ENCODE data around the gene CDH2.
"Not testable (repeated sequence)": the region's sequence is repeated elsewhere in the genome, so short reads cannot be mapped to it uniquely, and the experiment has no call there.

Gene CDH2

GRCh38 chr18:27922780-27923179, 254.2 kb downstream of the CDH2 start:
- no peak overlapping the region for H3K4me3 ChIP-seq (ENCODE audit: low read depth, low read length)
- DNase-seq (ENCODE audit: low read depth), result no peak
- TF ChIP-seq CTCF (IDR thresholded peaks at IDR 0.05; ENCODE audit: insufficient read depth, low read depth, low read length, missing control alignments), result no peak

- no peak overlapping the region for H3K4me3 ChIP-seq (ENCODE audit: low read depth, low read length)
- no peak for TF ChIP-seq CTCF (IDR thresholded peaks at IDR 0.05; ENCODE audit: insufficient read depth, low read depth, low read length, missing control alignments)
- DNase-seq (ENCODE audit: low read depth), result no peak
These were observed 254.8 kb downstream of the CDH2 start for GRCh38 chr18:27921904-27922751.

- no peak for DNase-seq (ENCODE audit: low read depth)
- H3K4me3 ChIP-seq (ENCODE audit: low read depth, low read length), result no peak overlapping the region
- no peak for TF ChIP-seq CTCF (IDR thresholded peaks at IDR 0.05; ENCODE audit: insufficient read depth, low read depth, low read length, missing control alignments)
These were observed 255.5 kb downstream of the CDH2 start for GRCh38 chr18:27921392-27921791.

GRCh38 chr18:27920836-27921235, 256.1 kb downstream of the CDH2 start:
- H3K4me3 ChIP-seq (ENCODE audit: low read depth, low read length), result no peak overlapping the region
- no peak for TF ChIP-seq CTCF (IDR thresholded peaks at IDR 0.05; ENCODE audit: insufficient read depth, low read depth, low read length, missing control alignments)

GRCh38 chr18:27906189-27906588, 270.7 kb downstream of the CDH2 start:
- not testable (repeated sequence) for DNase-seq (ENCODE audit: low read depth); H3K4me3 ChIP-seq (ENCODE audit: low read depth, low read length)

More at GRCh38 chr18:27920836-27921235, 256.1 kb downstream of the CDH2 start:
- DNase-seq (ENCODE audit: low read depth), result no peak

- TF ChIP-seq CTCF (IDR thresholded peaks at IDR 0.05; ENCODE audit: insufficient read depth, low read depth, low read length, missing control alignments), result no peak
- DNase-seq (ENCODE audit: low read depth), result no peak
- H3K4me3 ChIP-seq (ENCODE audit: low read depth, low read length), result no peak overlapping the region
These were observed 273.0 kb downstream of the CDH2 start for GRCh38 chr18:27903906-27904305.

GRCh38 chr18:27901424-27902226, 275.3 kb downstream of the CDH2 start:
- no peak for DNase-seq (ENCODE audit: low read depth)
- no peak overlapping the region for H3K4me3 ChIP-seq (ENCODE audit: low read depth, low read length)
- TF ChIP-seq CTCF (IDR thresholded peaks at IDR 0.05; ENCODE audit: insufficient read depth, low read depth, low read length, missing control alignments), result no peak
